GM12878 (cell line): ENCODE results near the gene RAP1GAP2. TPM values are rescaled to one million over a fixed set of nuclear protein-coding genes. Genes with fewer than 3 reads are reported as not detected.

Experiments used
- ATAC-seq: fragments of 200-7000 bp; cut with Tn5 transposase; 3 replicates; pipeline ENCODE4 v1.9.1; 2020; ENCODE audit warnings: mild to moderate bottlenecking, moderate library complexity
- BruUV-seq: library from RNA; stranded (reverse); fragments of 400-500 nt; replicated peaks from 2 replicates; lab custom pipeline; 2021; lab: Mats Ljungman, UMichigan
- CTCF ChIA-PET: fragments of 300-600 bp; sonication (Branson Sonifier 250); formaldehyde crosslinking; extraction: SDS; loops from one replicate; lab custom pipeline; 2021; ENCODE audit warnings: inconsistent platforms; lab: Yijun Ruan, JAX
- POLR2A ChIA-PET: fragments of 350-600 bp; formaldehyde crosslinking; extraction: SDS; loops from one replicate; lab custom pipeline; 2021; ENCODE audit warnings: inconsistent platforms; lab: Charles Lee
- RAD21 ChIA-PET: fragments of 300-600 bp; sonication (Branson Sonifier 250); formaldehyde crosslinking; loops from one replicate; lab custom pipeline; 2023; ENCODE audit warnings: antibody characterized with exemption; ENCODE audit not compliant: unreplicated experiment; lab: Charles Lee
- SMC1A ChIA-PET: fragments of 300-600 bp; sonication (Branson Sonifier 250); formaldehyde crosslinking; loops from one replicate; lab custom pipeline; 2023; ENCODE audit not compliant: unreplicated experiment, uncharacterized antibody; lab: Charles Lee
- DNase-seq: peaks from one replicate; pipeline ENCODE4 v3.0.0-alpha.2; 2011; ENCODE audit warnings: low read depth, low spot score
- FAIRE-seq: peaks from 3 replicates; lab custom pipeline; 2011; peaks lifted over from hg19 to GRCh38; lab: Jason Lieb, UNC
- H2AFZ ChIP-seq: 2 replicates; pipeline ENCODE4 v1.6.0; 2011; ENCODE audit warnings: low read depth, low read length, control low read depth; ENCODE audit not compliant: control insufficient read depth
- H3K27ac ChIP-seq: 2 replicates; pipeline ENCODE4 v1.5.1; 2011; ENCODE audit warnings: control low read depth; ENCODE audit not compliant: control insufficient read depth, insufficient read depth
- H3K27me3 ChIP-seq, 2 experiments: replicated peaks in 1 of 2; 2 replicates each; pipeline versions ENCODE4 v1.6.0 to v1.6.1; 2011; ENCODE audit warnings: low read length in 1 of 2; ENCODE audit not compliant: control insufficient read depth in 2 of 2, insufficient read depth in 2 of 2
- H3K36me3 ChIP-seq, 2 experiments: 2 replicates each; pipeline ENCODE4 v1.5.1; 2011; ENCODE audit warnings: low read length in 1 of 2; ENCODE audit not compliant: control insufficient read depth in 2 of 2, insufficient read depth in 2 of 2
- H3K4me1 ChIP-seq: 2 replicates; pipeline ENCODE4 v1.6.1; 2011; ENCODE audit warnings: mild to moderate bottlenecking, low read length, moderate library complexity, mixed read lengths; ENCODE audit not compliant: control insufficient read depth, insufficient read depth
- H3K4me2 ChIP-seq: 2 replicates; pipeline ENCODE4 v1.6.0; 2011; ENCODE audit warnings: control low read depth; ENCODE audit not compliant: control insufficient read depth, insufficient read depth
- H3K4me3 ChIP-seq: fragments of 200-600 bp; sonication (generic); 2 replicates; pipeline ENCODE4 v1.5.1; 2016
- H3K79me2 ChIP-seq: 2 replicates; pipeline ENCODE4 v1.6.0; 2011; ENCODE audit warnings: low read length; ENCODE audit not compliant: control insufficient read depth, insufficient read depth
- H3K9ac ChIP-seq: 2 replicates; pipeline ENCODE4 v1.8.0; 2011; ENCODE audit warnings: low read length, control low read depth, mixed read lengths; ENCODE audit not compliant: control insufficient read depth, insufficient read depth
- H3K9me3 ChIP-seq: replicated peaks from 3 replicates; pipeline ENCODE4 v1.5.1; 2011; ENCODE audit warnings: mild to moderate bottlenecking, low read length; ENCODE audit not compliant: control insufficient read depth, insufficient read depth
- H4K20me1 ChIP-seq: 2 replicates; pipeline ENCODE4 v1.6.0; 2011; ENCODE audit not compliant: control insufficient read depth, insufficient read depth
- BHLHE40 ChIP-seq, 2 experiments: fragments of 450-650 bp in 1 of 2; IDR thresholded peaks; 2 replicates each; pipeline ENCODE4 v1.6.1; 2011 to 2017; ENCODE audit warnings: low read depth in 2 of 2, borderline replicate concordance in 1 of 2, improper control_type of control experiment in 1 of 2, low read length in 1 of 2, mild to moderate bottlenecking in 1 of 2
- CREB1 ChIP-seq: IDR thresholded peaks from 2 replicates; pipeline ENCODE4 v1.6.1; 2012; ENCODE audit warnings: low read depth, mild to moderate bottlenecking, inconsistent platforms
- EP300 ChIP-seq, 2 experiments: fragments of 150-350 bp in 1 of 2; IDR thresholded peaks; 2 replicates each; pipeline ENCODE4 v1.6.1; 2011 to 2012; ENCODE audit warnings: low read depth in 2 of 2, low read length in 2 of 2, borderline replicate concordance in 1 of 2, improper control_type of control experiment in 1 of 2, inconsistent platforms in 1 of 2; ENCODE audit not compliant: control insufficient read depth in 1 of 2
- FOXK2 ChIP-seq: fragments of 450-650 bp; IDR thresholded peaks from 2 replicates; pipeline ENCODE4 v1.6.1; 2017; ENCODE audit warnings: mild to moderate bottlenecking, moderate library complexity
- HDAC2 ChIP-seq: fragments of 200-600 bp; sonication (generic); IDR thresholded peaks from 2 replicates; pipeline ENCODE4 v1.6.1; 2017
- IKZF2 ChIP-seq, 2 experiments: fragments of 450-650 bp; IDR thresholded peaks; 2 replicates each; pipeline ENCODE4 v1.6.1; 2017; ENCODE audit warnings: mild to moderate bottlenecking in 2 of 2, moderate library complexity in 2 of 2
- NFYB ChIP-seq: IDR thresholded peaks from 2 replicates; pipeline ENCODE4 v1.6.1; 2011; ENCODE audit warnings: low read depth, mild to moderate bottlenecking, low read length, improper control_type of control experiment, moderate library complexity; ENCODE audit not compliant: insufficient read depth
- NR2F1 ChIP-seq: fragments of 450-650 bp; conservative IDR thresholded peaks from 2 replicates; pipeline ENCODE4 v1.6.1; 2017; ENCODE audit warnings: mild to moderate bottlenecking
- RAD21 ChIP-seq: IDR thresholded peaks from 2 replicates; pipeline ENCODE4 v1.6.1; 2011; ENCODE audit warnings: mild to moderate bottlenecking, low read depth, low read length, moderate library complexity; ENCODE audit not compliant: insufficient read depth
- RCOR1 ChIP-seq: conservative IDR thresholded peaks from 2 replicates; pipeline ENCODE4 v1.6.1; 2012; ENCODE audit warnings: low read depth, low read length, improper control_type of control experiment
- STAT3 ChIP-seq: IDR thresholded peaks from 2 replicates; pipeline ENCODE4 v1.6.1; 2011; ENCODE audit warnings: low read depth, low read length, improper control_type of control experiment
- SUZ12 ChIP-seq: fragments of 200-600 bp; sonication (generic); IDR thresholded peaks from one replicate; pipeline ENCODE4 v1.6.1; 2018; ENCODE audit warnings: antibody characterized with exemption, mild to moderate bottlenecking; ENCODE audit not compliant: unreplicated experiment
- TAF1 ChIP-seq: IDR thresholded peaks from 2 replicates; pipeline ENCODE4 v1.6.1; 2011; ENCODE audit warnings: mild to moderate bottlenecking, low read depth, low read length, borderline replicate concordance
- YBX1 ChIP-seq: fragments of 450-650 bp; IDR thresholded peaks from 2 replicates; pipeline ENCODE4 v1.6.1; 2016; ENCODE audit warnings: antibody characterized with exemption
- ZNF207 ChIP-seq: fragments of 450-650 bp; IDR thresholded peaks from 2 replicates; pipeline ENCODE4 v1.6.1; 2014; ENCODE audit warnings: antibody characterized with exemption, mild to moderate bottlenecking, borderline replicate concordance
- WGBS: methylation state at CpG from one replicate; pipeline ENCODE4 v1.1.6; 2016; ENCODE audit warnings: low lambda C conversion rate; ENCODE audit not compliant: insufficient replicate concordance, insufficient coverage; ENCODE audit errors: missing lambda C conversion rate; 5-methylcytosine and 5-hydroxymethylcytosine counted together
- in situ Hi-C: fragments of 300-500 bp; cut with MboI; formaldehyde crosslinking; loops from 9 replicates; pipeline ENCODE4 v1.14.3; 2018; ENCODE audit warnings: mixed read lengths
- intact Hi-C: fragments of 100-400 bp; cut with micrococcal nuclease; formaldehyde crosslinking; loops from one replicate; pipeline ENCODE4 v1.14.2; 2022; ENCODE audit not compliant: unreplicated experiment
- polyA plus RNA-seq, 11 experiments: library from polyadenylated mRNA; depleted of rRNA in 4 of 11; unstranded in 6 of 11; stranded (reverse) in 5 of 11; fragments of >200 nt; fragmentation: Nextera tagmentation in 4 of 11; fragmentation: Illumina TruSeq in 1 of 11; extraction: Ambion mirVana in 4 of 11; extraction: Trizol in 1 of 11; gene quantifications; 1 replicate in 1 of 11; 2 replicates in 10 of 11; pipeline versions ENCODE4 v1.2.1 to v1.2.3, GENCODE V29; 2011 to 2016; ENCODE audit warnings: inconsistent platforms in 2 of 11, missing spikeins in 2 of 11, low read depth in 1 of 11
- total RNA-seq, 4 experiments: library from RNA; depleted of rRNA in 3 of 4; stranded (reverse); fragments of >200 nt in 3 of 4; fragmentation: Illumina TruSeq in 1 of 4; extraction: Trizol in 1 of 4; gene quantifications; 2 replicates each; pipeline versions ENCODE4 v1.2.1 to v1.2.3, GENCODE V29; 2013 to 2021
- TF ChIP-seq, protein P1 (sequence below): fragments of 450-650 bp; formaldehyde crosslinking; IDR thresholded peaks from 2 replicates; pipeline ENCODE4 v1.4.0; 2022; ENCODE audit warnings: mild to moderate bottlenecking, moderate library complexity
- TF ChIP-seq, protein P2 (sequence below): IDR thresholded peaks from 2 replicates; pipeline ENCODE4 v1.6.1; 2011; ENCODE audit warnings: borderline replicate concordance, low read depth, mild to moderate bottlenecking, moderate library complexity, mixed read lengths, low read length; ENCODE audit not compliant: insufficient read depth; ENCODE audit errors: extremely low read length
- TF ChIP-seq, protein P3 (sequence below): IDR thresholded peaks from 2 replicates; pipeline ENCODE4 v1.6.1; 2012; ENCODE audit warnings: low read depth, low read length, improper control_type of control experiment

RAP1GAP2 gene
- total and polyA plus RNA-seq, 10 of the 15 experiments (the other 5 are each of a cell fraction or from before 2014, with no cell fraction given) = 0.03 to 0.95 (median 0.49) TPM; not detected in 2

DNA sequence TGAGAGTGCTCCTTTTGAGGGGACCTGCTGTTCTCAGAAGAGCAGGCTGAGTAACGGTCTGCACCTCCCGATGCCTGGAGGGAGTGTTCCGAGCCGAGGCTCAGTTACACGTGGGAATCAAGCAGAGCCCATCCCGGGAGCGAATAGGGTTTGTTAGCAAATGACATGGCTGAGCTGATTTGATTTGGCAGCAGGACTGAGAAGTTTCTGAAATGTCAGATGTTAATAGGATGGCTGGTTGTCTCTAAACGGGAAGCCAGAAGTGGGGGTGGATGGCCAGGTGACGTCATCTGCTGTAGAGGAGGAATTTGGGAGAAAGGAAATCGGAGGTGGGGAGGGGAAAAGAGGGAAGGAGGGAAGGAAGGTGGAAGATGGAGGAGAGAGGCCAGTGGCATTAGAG is 128.0 kb downstream of the RAP1GAP2 start:
- ChIA-PET CTCF (no interaction called here), POLR2A (no interaction called here), SMC1A (no interaction called here), RAD21 (no interaction called here)
- Histone ChIP-seq H3K4me3 (no peak overlapping the region), H3K4me1 (no peaks in the 10 kb centered on the region), H4K20me1 (no peaks in the 10 kb centered on the region), H3K9me3 (no peaks in the 10 kb centered on the region), H3K4me2 (no peak overlapping the region), H3K27me3 (no peaks in the 10 kb centered on the region; a peak in 1 of 4 replicates), H3K79me2 (no peaks in the 10 kb centered on the region), H3K36me3 (no peaks in the 10 kb centered on the region), H3K9ac (no peak overlapping the region), H3K27ac (no peak overlapping the region), H2AFZ (no peak overlapping the region)
- FAIRE-seq = no peak
- no peak for ATAC-seq
- in situ Hi-C loops (no loop called here), intact Hi-C loops (no loop called here)
- DNase-seq = no peak
- TF ChIP-seq, protein P1, sequence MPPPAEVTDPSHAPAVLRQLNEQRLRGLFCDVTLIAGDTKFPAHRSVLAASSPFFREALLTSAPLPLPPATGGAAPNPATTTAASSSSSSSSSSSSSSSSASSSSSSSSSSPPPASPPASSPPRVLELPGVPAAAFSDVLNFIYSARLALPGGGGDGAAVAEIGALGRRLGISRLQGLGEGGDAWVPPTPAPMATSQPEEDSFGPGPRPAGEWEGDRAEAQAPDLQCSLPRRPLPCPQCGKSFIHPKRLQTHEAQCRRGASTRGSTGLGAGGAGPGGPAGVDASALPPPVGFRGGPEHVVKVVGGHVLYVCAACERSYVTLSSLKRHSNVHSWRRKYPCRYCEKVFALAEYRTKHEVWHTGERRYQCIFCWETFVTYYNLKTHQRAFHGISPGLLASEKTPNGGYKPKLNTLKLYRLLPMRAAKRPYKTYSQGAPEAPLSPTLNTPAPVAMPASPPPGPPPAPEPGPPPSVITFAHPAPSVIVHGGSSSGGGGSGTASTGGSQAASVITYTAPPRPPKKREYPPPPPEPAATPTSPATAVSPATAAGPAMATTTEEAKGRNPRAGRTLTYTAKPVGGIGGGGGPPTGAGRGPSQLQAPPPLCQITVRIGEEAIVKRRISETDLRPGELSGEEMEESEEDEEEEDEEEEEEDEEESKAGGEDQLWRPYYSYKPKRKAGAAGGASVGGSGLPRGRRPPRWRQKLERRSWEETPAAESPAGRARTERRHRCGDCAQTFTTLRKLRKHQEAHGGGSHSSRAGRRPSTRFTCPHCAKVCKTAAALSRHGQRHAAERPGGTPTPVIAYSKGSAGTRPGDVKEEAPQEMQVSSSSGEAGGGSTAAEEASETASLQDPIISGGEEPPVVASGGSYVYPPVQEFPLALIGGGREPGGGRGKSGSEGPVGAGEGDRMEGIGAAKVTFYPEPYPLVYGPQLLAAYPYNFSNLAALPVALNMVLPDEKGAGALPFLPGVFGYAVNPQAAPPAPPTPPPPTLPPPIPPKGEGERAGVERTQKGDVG (CRISPR knock-in tag) = no peak
- TF ChIP-seq IKZF2 (IDR thresholded peaks at IDR 0.05) (no peak), SUZ12 (no peak), CREB1 (no peak), YBX1 (no peak), EP300 (IDR thresholded peaks at IDR 0.05; ENCODE audit: borderline replicate concordance in 1 of 2, control insufficient read depth in 1 of 2, low read depth in 2 of 2, low read length in 2 of 2) (no peak), TAF1 (no peak), RCOR1 (no peak), NFYB (no peak), HDAC2 (no peak), BHLHE40 (IDR thresholded peaks at IDR 0.05; ENCODE audit: borderline replicate concordance in 1 of 2, low read depth in 2 of 2, low read length in 1 of 2) (no peak), RAD21 (no peak), FOXK2 (no peak), STAT3 (no peak), NR2F1 (no peak), ZNF207 (no peak)
- TF ChIP-seq, protein P2, sequence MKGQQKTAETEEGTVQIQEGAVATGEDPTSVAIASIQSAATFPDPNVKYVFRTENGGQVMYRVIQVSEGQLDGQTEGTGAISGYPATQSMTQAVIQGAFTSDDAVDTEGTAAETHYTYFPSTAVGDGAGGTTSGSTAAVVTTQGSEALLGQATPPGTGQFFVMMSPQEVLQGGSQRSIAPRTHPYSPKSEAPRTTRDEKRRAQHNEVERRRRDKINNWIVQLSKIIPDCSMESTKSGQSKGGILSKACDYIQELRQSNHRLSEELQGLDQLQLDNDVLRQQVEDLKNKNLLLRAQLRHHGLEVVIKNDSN = no peak
- TF ChIP-seq, protein P3, sequence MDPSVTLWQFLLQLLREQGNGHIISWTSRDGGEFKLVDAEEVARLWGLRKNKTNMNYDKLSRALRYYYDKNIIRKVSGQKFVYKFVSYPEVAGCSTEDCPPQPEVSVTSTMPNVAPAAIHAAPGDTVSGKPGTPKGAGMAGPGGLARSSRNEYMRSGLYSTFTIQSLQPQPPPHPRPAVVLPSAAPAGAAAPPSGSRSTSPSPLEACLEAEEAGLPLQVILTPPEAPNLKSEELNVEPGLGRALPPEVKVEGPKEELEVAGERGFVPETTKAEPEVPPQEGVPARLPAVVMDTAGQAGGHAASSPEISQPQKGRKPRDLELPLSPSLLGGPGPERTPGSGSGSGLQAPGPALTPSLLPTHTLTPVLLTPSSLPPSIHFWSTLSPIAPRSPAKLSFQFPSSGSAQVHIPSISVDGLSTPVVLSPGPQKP = no peak
- WGBS = 30% methylated on average over 10 of the region's 10 CpGs
- BruUV-seq = no TSS peak
